Measurements from ENCODE around the gene KLHL35. TPM values are rescaled to one million over a fixed set of nuclear protein-coding genes. Genes with fewer than 3 reads are reported as not detected.

Gene KLHL35
- polyA plus RNA-seq, 3 donors: 0.56 to 2.3 (median 0.65) TPM

DNA sequence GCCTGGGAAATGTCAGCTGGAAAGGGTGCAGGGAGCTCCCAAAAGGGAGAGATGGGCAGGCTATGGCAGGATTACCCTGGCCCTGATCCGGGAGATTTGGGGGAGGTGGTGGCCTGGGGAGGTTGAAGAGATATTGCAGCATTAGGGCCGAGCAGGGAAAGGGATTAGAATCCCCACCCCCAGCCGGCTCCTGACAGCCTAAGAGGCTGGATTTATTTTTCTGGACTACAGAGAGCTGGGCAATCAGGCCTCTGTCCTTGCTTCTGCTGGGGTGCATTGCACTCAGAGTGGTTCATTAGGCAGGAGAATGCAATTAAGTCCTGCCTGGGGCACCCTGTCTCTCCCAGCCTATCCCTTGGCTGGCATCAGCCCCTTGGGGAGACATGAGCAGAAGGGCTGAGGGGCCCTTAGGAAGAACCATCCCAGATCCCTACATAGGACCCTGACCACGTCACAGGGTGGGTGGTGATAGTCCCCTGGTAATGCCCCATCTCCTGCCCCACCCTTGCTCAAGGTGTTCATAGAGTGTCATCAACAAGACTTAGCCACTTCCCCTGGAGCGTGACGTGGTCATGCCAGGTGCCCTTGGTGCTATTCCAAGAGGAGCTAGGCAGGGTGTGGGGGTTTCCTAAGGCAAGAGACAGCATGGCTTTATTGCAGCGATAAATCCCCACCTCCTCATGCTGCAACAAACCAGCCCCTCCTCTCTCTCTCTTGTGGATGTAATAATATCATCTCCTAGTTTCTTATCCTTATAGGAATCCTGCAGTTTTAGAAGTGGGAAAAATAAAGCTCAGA is 38.4 kb upstream of the KLHL35 start:
- 80 to 89% (median 81%) methylated on average over 7 of the region's 7 CpGs for WGBS, 3 donors
- no peak overlapping the region for H3K27ac ChIP-seq (ENCODE audit: low read depth, low read length)

DNA sequence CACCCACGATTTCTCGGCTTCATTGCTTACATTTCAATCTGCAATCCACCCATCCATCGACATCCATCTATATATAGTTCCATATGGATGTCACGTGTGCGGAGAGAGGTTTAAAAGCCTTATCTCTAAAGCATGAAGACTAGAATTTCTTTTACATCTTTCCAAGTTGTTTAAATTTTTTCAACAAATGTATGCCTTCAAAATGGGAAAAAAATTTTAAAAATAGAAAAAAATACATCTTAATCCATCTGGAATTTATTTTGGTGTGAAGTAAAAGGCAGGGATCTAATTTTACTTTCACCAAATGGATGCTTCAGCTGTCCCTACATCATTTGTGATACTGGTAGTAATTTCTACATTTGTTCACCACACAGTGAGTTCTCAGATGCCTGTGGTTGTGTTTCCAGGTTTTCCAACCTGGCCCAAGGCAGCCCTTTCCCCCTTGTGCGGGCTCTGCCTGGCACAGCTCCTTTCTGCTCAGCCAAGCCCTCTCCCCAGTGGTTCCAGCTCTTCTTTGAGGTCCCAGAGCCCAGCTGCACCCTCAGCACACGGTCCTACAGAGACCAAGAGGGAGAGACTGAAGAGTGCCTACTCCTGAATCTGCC is 37.6 kb upstream of the KLHL35 start:
- H3K27ac ChIP-seq (ENCODE audit: low read depth, low read length): no peak overlapping the region
- WGBS, 3 donors: 91 to 93% (median 91%) methylated on average over 7 of the region's 7 CpGs

DNA sequence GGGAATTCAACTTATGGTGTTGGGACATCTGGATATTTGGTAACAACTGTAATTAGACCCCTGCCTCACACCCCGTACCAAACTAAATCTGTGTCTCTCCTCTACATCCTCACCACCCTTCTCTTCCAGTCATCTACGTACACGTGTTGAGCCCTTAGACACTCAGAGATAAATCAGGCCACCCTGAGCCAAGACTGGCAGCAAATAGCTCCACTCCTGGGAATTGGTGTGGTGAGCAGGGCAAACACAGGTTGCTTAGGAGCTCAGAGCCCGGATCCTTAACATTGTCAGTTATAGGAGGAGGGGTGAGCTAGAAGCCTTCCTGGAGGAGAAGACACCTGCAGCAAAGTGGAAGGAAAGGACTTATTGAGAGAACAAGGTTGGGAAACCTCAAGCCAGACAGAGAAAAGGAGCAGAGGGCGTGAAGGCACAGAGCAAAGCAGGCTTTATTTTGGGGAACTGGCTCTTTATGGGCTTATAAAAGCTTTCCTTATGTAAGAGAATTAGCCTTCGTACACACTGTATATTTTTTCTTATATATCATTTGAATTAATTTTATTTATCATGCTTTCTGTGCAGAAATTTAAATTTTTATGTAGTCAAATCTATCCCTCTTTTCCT is 36.9 kb upstream of the KLHL35 start:
- no peak overlapping the region for H3K27ac ChIP-seq (ENCODE audit: low read depth, low read length)
- WGBS, 3 donors: 69 to 74% (median 69%) methylated on average over 6 of the region's 6 CpGs

GRCh38 chr11:75468534-75469340 is 35.7 kb upstream of the KLHL35 start:
- no peak overlapping the region for H3K27ac ChIP-seq (ENCODE audit: low read depth, low read length)
- WGBS, 3 donors: 37 to 67% (median 47%) methylated on average over 14 of the region's 14 CpGs

- no peak overlapping the region for H3K27ac ChIP-seq (ENCODE audit: low read depth, low read length)
- WGBS, 3 donors: 78 to 90% (median 89%) methylated on average over 4 of the region's 4 CpGs
Observed at GRCh38 chr11:75467881-75468280, 34.9 kb upstream of the KLHL35 start.

GRCh38 chr11:75467311-75467710 is 34.3 kb upstream of the KLHL35 start:
- WGBS, 3 donors: 87 to 95% (median 95%) methylated on average over 8 of the region's 8 CpGs
- no peak overlapping the region for H3K27ac ChIP-seq (ENCODE audit: low read depth, low read length)

- H3K27ac ChIP-seq (ENCODE audit: low read depth, low read length): no peak overlapping the region
- WGBS, 3 donors: 77 to 87% (median 87%) methylated on average over 11 of the region's 11 CpGs
Observed at GRCh38 chr11:75465701-75466531, 32.9 kb upstream of the KLHL35 start.

DNA sequence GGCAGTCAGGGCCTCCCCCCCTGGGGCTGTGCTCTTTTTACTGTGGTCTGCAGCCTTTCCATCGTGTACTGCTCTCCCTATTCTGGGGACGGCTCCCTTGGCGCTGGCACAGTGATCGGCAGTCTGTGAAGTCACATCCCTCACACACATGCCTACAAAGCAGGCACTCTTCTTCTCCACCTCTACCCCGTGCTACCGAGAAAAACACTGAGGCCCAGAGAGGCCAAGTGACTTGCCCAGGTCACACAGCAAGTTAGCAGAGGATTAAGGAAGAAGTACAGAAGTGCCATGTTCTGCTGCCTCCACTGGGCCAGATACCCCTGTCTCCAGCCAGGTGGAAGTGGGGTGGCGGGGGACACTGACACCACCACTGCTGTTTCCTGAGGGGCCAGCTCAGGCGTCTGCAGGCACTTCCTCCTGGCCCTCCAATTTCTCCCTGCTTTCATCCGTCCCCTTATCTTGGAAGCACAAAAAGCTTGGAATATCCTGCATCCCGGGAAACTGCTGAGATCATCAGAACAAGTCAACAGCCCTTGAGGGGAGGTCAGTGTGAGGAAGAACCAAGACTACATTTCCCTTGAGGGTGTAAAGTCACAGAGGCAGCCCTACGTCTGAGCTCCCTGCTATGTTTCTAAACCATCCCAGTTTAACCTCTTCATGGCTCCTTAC is 30.2 kb upstream of the KLHL35 start:
- WGBS, 3 donors: 46 to 68% (median 51%) methylated on average over 11 of the region's 11 CpGs
- no peak overlapping the region for H3K27ac ChIP-seq (ENCODE audit: low read depth, low read length)

DNA sequence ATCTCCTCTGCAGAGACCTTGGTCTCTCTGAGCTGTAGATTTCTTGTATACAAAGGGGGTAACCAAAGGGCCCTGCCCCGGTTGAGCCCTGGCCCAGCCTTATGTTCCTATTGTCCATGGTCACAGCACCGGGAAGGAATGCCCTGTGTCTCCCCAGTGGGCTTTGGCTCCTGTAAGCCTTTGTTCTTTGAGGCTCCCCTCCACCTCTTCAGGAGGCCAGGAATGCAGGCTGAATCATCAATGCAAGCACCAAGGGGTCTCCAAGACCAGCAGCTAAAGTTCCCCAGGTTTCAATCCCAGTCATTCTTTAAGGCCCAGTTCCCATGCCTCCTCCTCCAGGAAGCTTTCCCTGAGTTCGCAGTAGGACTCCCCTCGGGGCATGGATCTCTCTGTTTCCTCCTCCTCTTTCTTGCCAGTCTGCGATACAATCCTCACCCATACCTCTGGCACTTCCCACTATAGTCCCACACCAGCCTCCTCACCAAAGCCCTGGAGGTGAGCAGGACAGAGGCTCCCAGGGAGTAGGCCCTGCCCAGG is 29.2 kb upstream of the KLHL35 start:
- H3K27ac ChIP-seq (ENCODE audit: low read depth, low read length): no peak overlapping the region
- 84 to 88% (median 87%) methylated on average over 5 of the region's 5 CpGs for whole genome bisulfite sequencing, 3 donors

DNA sequence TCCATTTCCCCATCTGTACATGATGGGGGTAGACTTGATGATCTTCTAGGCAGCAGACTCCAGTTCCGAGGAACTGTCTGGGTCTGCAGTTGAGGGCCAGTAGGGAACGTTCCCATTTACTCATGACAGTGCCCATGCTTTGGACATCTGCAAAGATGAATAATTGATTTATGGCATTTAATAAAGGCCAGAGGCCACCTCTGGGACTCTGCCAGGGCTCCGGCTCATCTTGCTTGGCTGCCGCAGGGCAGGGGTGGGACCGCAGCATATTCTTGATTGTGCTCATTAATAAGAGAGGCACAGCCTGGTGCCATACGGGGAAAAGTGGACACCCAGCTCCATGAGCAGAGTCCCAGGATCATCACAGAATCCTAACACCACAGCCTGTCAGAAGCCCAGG is 28.1 kb upstream of the KLHL35 start:
- H3K27ac ChIP-seq (ENCODE audit: low read depth, low read length): no peak overlapping the region
- WGBS, 3 donors: 76 to 86% (median 78%) methylated on average over 6 of the region's 6 CpGs

DNA sequence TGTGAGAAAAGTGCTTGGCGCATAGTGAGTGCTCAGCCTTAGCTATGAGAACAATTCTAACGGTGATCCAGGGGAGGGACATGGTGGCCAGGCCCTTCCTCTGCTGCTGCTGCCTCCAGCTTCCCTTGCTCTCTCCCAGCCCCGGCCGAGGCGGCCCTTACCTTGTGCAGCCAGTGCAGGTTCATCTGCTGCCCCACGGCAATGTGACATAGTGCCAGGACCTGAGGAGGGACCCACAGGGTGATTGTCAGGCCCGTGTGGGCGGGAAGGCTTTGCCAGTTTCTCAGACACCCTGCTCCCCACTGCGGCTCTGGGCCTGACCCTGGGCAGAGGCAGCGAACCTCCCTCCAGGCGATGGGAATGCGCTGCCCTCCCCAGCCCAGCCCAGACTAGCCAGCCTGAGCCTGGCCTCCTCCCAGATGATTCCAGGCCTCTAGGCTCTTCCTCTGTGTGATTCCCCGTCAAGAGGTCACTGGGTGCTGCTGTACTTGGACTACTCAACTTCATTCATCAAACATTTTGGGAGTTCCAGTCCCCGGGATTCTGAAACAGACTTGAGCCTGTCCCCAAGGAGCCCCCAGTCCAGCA is 23.7 kb upstream of the KLHL35 start:
- H3K27ac ChIP-seq (ENCODE audit: low read depth, low read length): no peak overlapping the region
- WGBS, 3 donors: 85 to 87% (median 86%) methylated on average over 14 of the region's 14 CpGs

DNA sequence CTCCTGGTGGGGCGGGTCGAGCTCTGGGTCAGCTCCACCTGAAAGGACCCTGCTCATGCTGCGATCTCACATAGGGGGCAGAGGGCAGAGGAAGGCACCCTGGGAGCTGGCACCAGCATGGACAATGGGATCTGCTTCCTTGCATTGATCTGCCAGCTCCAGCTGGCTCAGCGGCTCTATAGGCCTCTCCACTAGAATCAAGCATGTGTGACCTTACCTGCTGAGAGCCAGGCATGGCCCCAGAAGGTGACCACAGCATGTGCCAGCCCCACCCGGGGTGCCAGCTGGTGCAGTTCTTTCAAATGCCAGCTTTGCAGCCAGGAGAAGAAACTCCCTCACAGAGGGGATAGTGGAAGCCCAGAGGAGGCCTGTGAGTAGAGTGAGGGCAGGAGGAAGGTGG is 22.0 kb upstream of the KLHL35 start:
- WGBS, 3 donors: 63 to 88% (median 76%) methylated on average over 5 of the region's 5 CpGs
- H3K27ac ChIP-seq (ENCODE audit: low read depth, low read length): no peak overlapping the region

- no peak overlapping the region for H3K27ac ChIP-seq (ENCODE audit: low read depth, low read length)
- 31 to 68% (median 64%) methylated on average over 9 of the region's 9 CpGs for WGBS, 3 donors
Observed at GRCh38 chr11:75453916-75454655, 21.1 kb upstream of the KLHL35 start.

GRCh38 chr11:75450826-75451821 is 18.1 kb upstream of the KLHL35 start:
- H3K27ac ChIP-seq (ENCODE audit: low read depth, low read length): no peak overlapping the region
- WGBS, 3 donors: 78 to 80% (median 80%) methylated on average over 46 of the region's 46 CpGs

- 85 to 97% (median 87%) methylated on average over 7 of the region's 7 CpGs for WGBS, 3 donors
Observed at GRCh38 chr11:75450236-75450635, 17.2 kb upstream of the KLHL35 start.

More at GRCh38 chr11:75450236-75450635, 17.2 kb upstream of the KLHL35 start:
- no peak overlapping the region for H3K27ac ChIP-seq (ENCODE audit: low read depth, low read length)
